Naive thymus-derived CD4-positive, alpha-beta T cell (primary cell): ENCODE data around the gene EIF2B2. TPM values are rescaled to one million over a fixed set of nuclear protein-coding genes. Genes with fewer than 3 reads are reported as not detected.

Experiments
- ATAC-seq: fragments of 150-1000 bp; cut with Tn5 transposase; 2 replicates; pipeline ENCODE4 v1.10.0; 2021; ENCODE audit warnings: mild to moderate bottlenecking, moderate library complexity
- CTCF ChIA-PET: fragments of 350-600 bp; sonication (Branson Sonifier 250); formaldehyde crosslinking; loops from one replicate; lab custom pipeline; 2021; ENCODE audit warnings: antibody characterized with exemption; lab: Charles Lee
- POLR2A ChIA-PET: fragments of 350-600 bp; sonication (Branson Sonifier 250); formaldehyde crosslinking; loops from one replicate; lab custom pipeline; 2021; ENCODE audit warnings: antibody characterized with exemption, inconsistent platforms; lab: Charles Lee
- DNase-seq, 9 donors: peaks; one replicate each; pipeline versions ENCODE4 v3.0.0 to v3.0.0-alpha.2; 2020 to 2022; ENCODE audit warnings: mixed read lengths in 1 of 9
- H3K27ac ChIP-seq: one replicate; pipeline ENCODE4 v1.7.0; 2013; ENCODE audit warnings: mild to moderate bottlenecking, low read depth, low read length, moderate library complexity
- H3K27me3 ChIP-seq, 2 donors: one replicate each; pipeline ENCODE4 v1.7.0; 2013; ENCODE audit warnings: low read length in 2 of 2, mild to moderate bottlenecking in 2 of 2, moderate library complexity in 2 of 2; ENCODE audit not compliant: control insufficient read depth in 2 of 2, insufficient read depth in 2 of 2
- H3K36me3 ChIP-seq, 3 experiments: 1 replicate in 2 of 3; 2 replicates in 1 of 3; pipeline ENCODE4 v1.7.0; 2013; ENCODE audit warnings: low read length in 3 of 3, mild to moderate bottlenecking in 3 of 3, moderate library complexity in 1 of 3; ENCODE audit not compliant: insufficient read depth in 3 of 3, control insufficient read depth in 2 of 3
- H3K4me1 ChIP-seq, 2 donors: one replicate each; pipeline ENCODE4 v1.7.0; 2013; ENCODE audit warnings: low read length in 2 of 2, mild to moderate bottlenecking in 2 of 2, moderate library complexity in 1 of 2; ENCODE audit not compliant: control insufficient read depth in 2 of 2, insufficient read depth in 2 of 2
- H3K4me3 ChIP-seq: 2 replicates; pipeline ENCODE4 v1.7.0; 2013; ENCODE audit warnings: mild to moderate bottlenecking, low read length
- H3K9me3 ChIP-seq, 3 experiments: 1 replicate in 2 of 3; 2 replicates in 1 of 3; pipeline ENCODE4 v1.7.0; 2013; ENCODE audit warnings: low read length in 3 of 3; ENCODE audit not compliant: control insufficient read depth in 2 of 3
- H3K27ac Mint-ChIP-seq, 9 donors: one replicate each; pipeline ENCODE4 v1.8.0; 2020 to 2022; ENCODE audit warnings: mixed read lengths in 9 of 9, mild to moderate bottlenecking in 8 of 9, moderate library complexity in 5 of 9, inconsistent platforms in 2 of 9
- H3K27me3 Mint-ChIP-seq, 5 donors: one replicate each; pipeline ENCODE4 v1.8.0; 2021 to 2022; ENCODE audit warnings: mixed read lengths in 5 of 5, mild to moderate bottlenecking in 1 of 5
- H3K36me3 Mint-ChIP-seq, 5 donors: one replicate each; pipeline ENCODE4 v1.8.0; 2020 to 2022; ENCODE audit warnings: mixed read lengths in 5 of 5, mild to moderate bottlenecking in 3 of 5, inconsistent platforms in 1 of 5
- H3K4me1 Mint-ChIP-seq, 7 donors: one replicate each; pipeline ENCODE4 v1.8.0; 2020 to 2022; ENCODE audit warnings: mixed read lengths in 7 of 7, mild to moderate bottlenecking in 3 of 7, inconsistent platforms in 1 of 7
- H3K4me3 Mint-ChIP-seq, 10 donors: one replicate each; pipeline ENCODE4 v1.8.0; 2020 to 2022; ENCODE audit warnings: mild to moderate bottlenecking in 10 of 10, mixed read lengths in 10 of 10, moderate library complexity in 6 of 10, inconsistent platforms in 2 of 10
- H3K9me3 Mint-ChIP-seq, 11 donors: one replicate each; pipeline ENCODE4 v1.8.0; 2020 to 2022; ENCODE audit warnings: mixed read lengths in 11 of 11, mild to moderate bottlenecking in 4 of 11, inconsistent platforms in 1 of 11, moderate library complexity in 1 of 11
- intact Hi-C, 2 donors: fragments of 100-400 bp; cut with micrococcal nuclease; formaldehyde crosslinking; loops; one replicate each; pipeline ENCODE4 v1.15.1; 2023
- polyA plus RNA-seq, 2 donors: library from polyadenylated mRNA; unstranded; fragments of 300-500 nt; fragmentation: Illumina TruSeq; gene quantifications; one replicate each; pipeline ENCODE4 v1.2.3, GENCODE V29; 2021
- total RNA-seq, 6 experiments: library from RNA in 5 of 6; stranded (reverse) in 5 of 6; gene quantifications; 1 replicate in 5 of 6; 2 replicates in 1 of 6; pipeline ENCODE4 v1.2.3 and lab custom pipeline; 2021 to 2026

EIF2B2 gene
- total RNA-seq (10 to 100 TPM; 23.8 to 40.7 (median 26.1) TPM), polyA plus RNA-seq (10 to 100 TPM; 18.2 to 19.8 TPM), total RNA-seq (lab: John Stamatoyannopoulos, UW) (28.0 reads per million, percentile 58 among the genes with 10 or more reads in this experiment)

DNA sequence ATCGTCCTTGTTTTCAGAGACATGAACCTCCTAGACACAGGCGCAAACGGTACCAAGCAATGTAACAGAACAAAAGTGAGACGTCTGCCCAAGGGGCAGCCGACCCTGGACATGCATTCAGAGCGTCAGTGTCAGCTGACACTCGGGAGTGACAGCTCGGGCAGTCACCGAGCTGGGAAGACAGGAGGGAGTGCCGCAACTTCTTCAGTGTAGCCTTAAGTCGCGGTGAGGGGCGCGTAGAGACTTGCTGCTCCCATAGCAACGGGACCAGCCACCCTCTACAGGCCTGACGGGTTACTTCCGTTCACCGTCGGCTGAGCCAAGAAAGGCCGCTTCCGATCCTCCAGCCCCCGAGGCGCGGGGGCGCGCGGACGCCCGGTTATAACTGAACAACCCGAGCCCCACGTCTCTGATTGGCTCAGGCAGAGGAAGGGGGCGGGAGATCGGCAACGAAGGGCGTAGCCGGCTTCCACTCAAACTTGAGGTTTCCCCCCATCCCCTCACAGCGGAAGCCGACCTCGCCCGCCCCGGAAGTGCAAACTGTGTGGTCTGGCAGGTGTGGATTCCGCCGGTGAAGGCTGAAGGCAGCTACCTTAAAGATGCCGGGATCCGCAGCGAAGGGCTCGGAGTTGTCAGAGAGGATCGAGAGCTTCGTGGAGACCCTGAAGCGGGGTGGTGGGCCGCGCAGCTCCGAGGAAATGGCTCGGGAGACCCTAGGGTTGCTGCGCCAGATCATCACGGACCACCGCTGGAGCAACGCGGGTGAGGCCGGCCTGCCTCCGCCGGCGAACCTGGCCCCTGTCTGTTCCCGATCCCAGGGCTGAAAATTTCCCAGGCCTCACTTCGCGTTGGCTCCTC, at the start of gene EIF2B2:
Gene EIF2B2, plus strand, starts transcription at position 530 of the 858 bp plus-strand sequence. Its CDS starts 70 bp downstream, at position 600.
- Mint-ChIP-seq H3K9me3 (peaks cover 0 to 2% (median 0%) of the 10 kb centered on the region in 11 donors), H3K4me1 (peaks cover 23 to 50% (median 44%) of the 10 kb centered on the region in 7 donors), H3K4me3 (peak within 1 kb of the TSS; percentile 78 to 99 (median 94)), H3K36me3 (peaks cover 9 to 40% (median 25%) of the 10 kb centered on the region in 5 donors), H3K27ac (peak within 1 kb of the TSS; percentile 95 to 100 (median 97)), H3K27me3 (peaks cover 0 to 5% (median 0%) of the 10 kb centered on the region in 5 donors)
- intact Hi-C loops = loop anchor here (1.0 to 5.0 kb wide), 21 partner anchors 49 to 1150 kb away; partner anchors contain the start of genes ACYP1 (in 2 of the 2), AREL1 (in 2 of the 2), DLST (in 2 of the 2) and FCF1 (in 2 of the 2)
- ChIA-PET POLR2A (interaction anchor here (0.9 to 1.9 kb wide), 8 partner anchors 12 to 520 kb away, joined by 3 to 6 read pairs (median 4); partner anchors contain the start of genes ACYP1, BATF and PROX2), CTCF (interaction anchor here (1.4 kb wide), 1 partner anchor 85 kb away, joined by 4 read pairs; no protein-coding TSS in a partner anchor)
- Histone ChIP-seq H3K27me3 (no peaks in the 10 kb centered on the region), H3K9me3 (no peaks in the 10 kb centered on the region), H3K4me1 (peaks cover 15 to 23% of the 10 kb centered on the region in 2 donors), H3K4me3 (peak within 1 kb of the TSS; percentile 93), H3K36me3 (peaks cover 13 to 24% (median 20%) of the 10 kb centered on the region in 3 experiments), H3K27ac (peak within 1 kb of the TSS; percentile 91)
- DNase-seq = peak; percentile 90 to 100 (median 99)
- peak; percentile 97 for ATAC-seq

DNA sequence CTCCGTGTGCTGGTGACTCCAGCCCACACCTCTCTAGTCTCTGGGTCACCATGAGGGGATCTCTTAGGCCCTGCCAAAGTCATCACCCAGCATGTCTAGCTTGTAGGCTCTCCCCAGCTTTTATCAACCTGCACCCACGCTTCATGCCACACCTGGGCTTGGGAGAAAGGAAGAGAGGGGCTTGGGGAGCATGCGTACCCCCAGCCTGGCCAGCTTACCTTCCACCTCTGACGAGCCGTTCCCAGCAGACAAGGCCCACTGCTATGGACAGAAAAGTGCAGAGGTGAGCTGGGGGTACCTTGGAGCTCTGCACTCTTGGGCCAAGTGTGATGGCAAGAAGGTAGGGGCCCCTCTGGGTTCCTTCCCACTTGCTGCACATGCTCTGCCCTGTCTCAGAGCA, 49.0 kb upstream of the EIF2B2 start:
- CTCF ChIA-PET = no interaction called here
- Histone ChIP-seq H3K27me3 (peaks cover 0 to 8% of the 10 kb centered on the region in 2 donors), H3K27ac (no peak overlapping the region), H3K36me3 (no peaks in the 10 kb centered on the region), H3K4me1 (peaks cover 0 to 4% of the 10 kb centered on the region in 2 donors), H3K4me3 (no peak overlapping the region), H3K9me3 (no peaks in the 10 kb centered on the region)
- intact Hi-C loops = no loop called here
- H3K4me3 Mint-ChIP-seq = no peak overlapping the region
- DNase-seq (no peak), ATAC-seq (no peak)
- POLR2A ChIA-PET = interaction anchor here (1.0 kb wide), 1 partner anchor 12 kb away, joined by 3 read pairs; no protein-coding TSS in a partner anchor
- no peak overlapping the region for H3K27ac Mint-ChIP-seq
- no peaks in the 10 kb centered on the region for H3K9me3 Mint-ChIP-seq
- H3K4me1 Mint-ChIP-seq = peaks cover 0 to 5% (median 0%) of the 10 kb centered on the region in 7 donors
- H3K27me3 Mint-ChIP-seq = peaks cover 4 to 15% (median 11%) of the 10 kb centered on the region in 5 donors
- H3K36me3 Mint-ChIP-seq = no peaks in the 10 kb centered on the region

- intact Hi-C loops = no loop called here
- CTCF ChIA-PET = no interaction called here
- peaks cover 0 to 5% (median 0%) of the 10 kb centered on the region in 7 donors for H3K4me1 Mint-ChIP-seq
- peaks cover 0 to 8% of the 10 kb centered on the region in 2 donors for H3K27me3 ChIP-seq
- no peaks in the 10 kb centered on the region for H3K9me3 Mint-ChIP-seq
- POLR2A ChIA-PET = interaction anchor here (1.0 kb wide), 1 partner anchor 12 kb away, joined by 3 read pairs; no protein-coding TSS in a partner anchor
- no peaks in the 10 kb centered on the region for H3K9me3 ChIP-seq
- peaks cover 4 to 15% (median 11%) of the 10 kb centered on the region in 5 donors for H3K27me3 Mint-ChIP-seq
- ATAC-seq (no peak), DNase-seq (no peak)
- H3K4me1 ChIP-seq = peaks cover 0 to 4% of the 10 kb centered on the region in 2 donors
- H3K27ac ChIP-seq = no peak overlapping the region
- H3K4me3 Mint-ChIP-seq = peak overlapping the region in 2 of 10 donors; percentile 36 to 64
- H3K36me3 Mint-ChIP-seq = no peaks in the 10 kb centered on the region
- no peak overlapping the region for H3K27ac Mint-ChIP-seq
- H3K36me3 ChIP-seq = no peaks in the 10 kb centered on the region
- H3K4me3 ChIP-seq = no peak overlapping the region
Observed at GRCh38 chr14:74954232-74954946, 48.3 kb upstream of the EIF2B2 start.

DNA sequence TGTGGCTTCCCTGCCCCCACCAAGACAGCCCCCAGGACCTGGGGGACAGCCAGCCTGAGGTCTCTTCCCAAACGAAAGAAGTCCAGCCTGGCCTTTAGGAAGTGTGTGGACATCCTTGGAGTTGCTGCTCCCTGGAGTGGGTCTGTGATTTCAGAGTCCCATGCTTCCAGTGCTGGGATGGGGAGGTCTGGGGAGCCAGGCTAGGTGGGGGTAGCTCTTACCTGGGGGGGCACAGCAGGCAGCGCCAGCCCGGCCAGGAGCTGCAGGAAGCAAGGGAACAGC, 47.8 kb upstream of the EIF2B2 start:
- H3K36me3 Mint-ChIP-seq = no peaks in the 10 kb centered on the region
- H3K4me3 Mint-ChIP-seq = peak overlapping the region in 6 of 10 donors; percentile 36 to 64 (median 52)
- Histone ChIP-seq H3K27ac (no peak overlapping the region), H3K4me1 (peaks cover 0 to 4% of the 10 kb centered on the region in 2 donors), H3K4me3 (peak overlapping the region; percentile 48), H3K36me3 (no peaks in the 10 kb centered on the region), H3K9me3 (no peaks in the 10 kb centered on the region), H3K27me3 (peaks cover 0 to 8% of the 10 kb centered on the region in 2 donors)
- no peak for ATAC-seq
- ChIA-PET POLR2A (no interaction called here), CTCF (no interaction called here)
- DNase-seq = no peak
- H3K4me1 Mint-ChIP-seq = peaks cover 0 to 5% (median 0%) of the 10 kb centered on the region in 7 donors
- H3K27me3 Mint-ChIP-seq = peaks cover 4 to 15% (median 11%) of the 10 kb centered on the region in 5 donors
- intact Hi-C loops = no loop called here
- no peak overlapping the region for H3K27ac Mint-ChIP-seq
- no peaks in the 10 kb centered on the region for H3K9me3 Mint-ChIP-seq

- intact Hi-C loops = no loop called here
- POLR2A ChIA-PET = no interaction called here
Observed at GRCh38 chr14:74955229-74956026, 47.3 kb upstream of the EIF2B2 start, which contains the start of gene PGF. Gene PGF, minus strand, starts transcription at chr14:74955597. Its CDS starts 355 bp downstream, at chr14:74955242.

DNA sequence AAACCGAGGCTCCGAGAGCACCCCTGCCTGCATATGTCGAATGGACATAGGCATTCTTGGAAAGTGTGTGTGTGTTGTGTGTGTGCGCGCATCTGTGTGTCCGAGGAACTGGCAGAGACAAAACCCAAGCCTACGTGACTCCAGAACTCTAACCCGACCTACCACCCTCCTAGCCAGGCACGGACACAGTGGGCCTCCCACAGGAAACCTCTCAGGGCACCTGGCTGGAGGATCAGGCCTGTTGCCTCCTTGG, 46.8 kb upstream of the EIF2B2 start:
- Mint-ChIP-seq H3K36me3 (no peaks in the 10 kb centered on the region), H3K27ac (no peak overlapping the region), H3K4me1 (peaks cover 0 to 5% (median 0%) of the 10 kb centered on the region in 7 donors), H3K4me3 (peak overlapping the region; percentile 24 to 70 (median 58)), H3K27me3 (peaks cover 4 to 15% (median 11%) of the 10 kb centered on the region in 5 donors), H3K9me3 (no peaks in the 10 kb centered on the region)
- Histone ChIP-seq H3K27ac (no peak overlapping the region), H3K4me3 (no peak overlapping the region), H3K27me3 (peaks cover 0 to 8% of the 10 kb centered on the region in 2 donors), H3K4me1 (peaks cover 0 to 4% of the 10 kb centered on the region in 2 donors), H3K36me3 (no peaks in the 10 kb centered on the region), H3K9me3 (no peaks in the 10 kb centered on the region)
- ATAC-seq (no peak), DNase-seq (no peak)
- CTCF ChIA-PET = no interaction called here
- POLR2A ChIA-PET = no interaction called here
- intact Hi-C loops = no loop called here

More at GRCh38 chr14:74955229-74956026, 47.3 kb upstream of the EIF2B2 start, which contains the start of gene PGF:
- Histone ChIP-seq H3K27ac (no peak within 1 kb of the TSS), H3K4me1 (peaks cover 0 to 4% of the 10 kb centered on the region in 2 donors), H3K4me3 (peak within 1 kb of the TSS; percentile 48), H3K36me3 (no peaks in the 10 kb centered on the region), H3K27me3 (peaks cover 0 to 8% of the 10 kb centered on the region in 2 donors), H3K9me3 (no peaks in the 10 kb centered on the region)
- Mint-ChIP-seq H3K9me3 (no peaks in the 10 kb centered on the region), H3K4me1 (peaks cover 0 to 5% (median 0%) of the 10 kb centered on the region in 7 donors), H3K4me3 (peak within 1 kb of the TSS; percentile 24 to 70 (median 64)), H3K27ac (no peak within 1 kb of the TSS), H3K36me3 (no peaks in the 10 kb centered on the region), H3K27me3 (peaks cover 4 to 15% (median 11%) of the 10 kb centered on the region in 5 donors)
- ATAC-seq = peak; percentile 66
- DNase-seq = peak in 5 of 9 donors; percentile 9 to 49 (median 15)
- CTCF ChIA-PET = no interaction called here
